Measurements from ENCODE around the gene C1orf232. TPM values are rescaled to one million over a fixed set of nuclear protein-coding genes. Genes with fewer than 3 reads are reported as not detected.

The C1orf232 gene
- total RNA-seq, 1 donor from 2014 or later: not detected

DNA sequence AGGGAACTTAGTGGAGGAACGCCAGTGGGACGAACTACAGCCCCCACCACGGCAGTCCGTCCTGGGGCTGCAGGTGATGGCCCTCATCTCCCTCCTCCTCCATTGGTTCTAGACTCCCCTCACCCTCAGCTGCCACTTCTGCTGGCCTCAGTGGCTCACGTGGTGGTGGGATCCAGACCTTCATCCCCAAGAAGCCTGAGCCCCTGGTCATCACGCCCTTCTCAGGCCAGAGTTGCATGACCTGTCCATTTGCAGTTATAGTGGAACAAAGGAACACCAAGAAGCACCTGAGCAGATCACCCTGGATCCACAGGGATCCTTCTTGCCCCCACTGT lies 22.8 kb downstream of the C1orf232 start:
- peaks cover 29% of the 10 kb centered on the region for H3K27me3 Mint-ChIP-seq (ENCODE audit: unreplicated experiment)
- DNase-seq (ENCODE audit: extremely low spot score, unreplicated experiment): no peak
- H3K4me3 Mint-ChIP-seq (ENCODE audit: unreplicated experiment): no peak overlapping the region

DNA sequence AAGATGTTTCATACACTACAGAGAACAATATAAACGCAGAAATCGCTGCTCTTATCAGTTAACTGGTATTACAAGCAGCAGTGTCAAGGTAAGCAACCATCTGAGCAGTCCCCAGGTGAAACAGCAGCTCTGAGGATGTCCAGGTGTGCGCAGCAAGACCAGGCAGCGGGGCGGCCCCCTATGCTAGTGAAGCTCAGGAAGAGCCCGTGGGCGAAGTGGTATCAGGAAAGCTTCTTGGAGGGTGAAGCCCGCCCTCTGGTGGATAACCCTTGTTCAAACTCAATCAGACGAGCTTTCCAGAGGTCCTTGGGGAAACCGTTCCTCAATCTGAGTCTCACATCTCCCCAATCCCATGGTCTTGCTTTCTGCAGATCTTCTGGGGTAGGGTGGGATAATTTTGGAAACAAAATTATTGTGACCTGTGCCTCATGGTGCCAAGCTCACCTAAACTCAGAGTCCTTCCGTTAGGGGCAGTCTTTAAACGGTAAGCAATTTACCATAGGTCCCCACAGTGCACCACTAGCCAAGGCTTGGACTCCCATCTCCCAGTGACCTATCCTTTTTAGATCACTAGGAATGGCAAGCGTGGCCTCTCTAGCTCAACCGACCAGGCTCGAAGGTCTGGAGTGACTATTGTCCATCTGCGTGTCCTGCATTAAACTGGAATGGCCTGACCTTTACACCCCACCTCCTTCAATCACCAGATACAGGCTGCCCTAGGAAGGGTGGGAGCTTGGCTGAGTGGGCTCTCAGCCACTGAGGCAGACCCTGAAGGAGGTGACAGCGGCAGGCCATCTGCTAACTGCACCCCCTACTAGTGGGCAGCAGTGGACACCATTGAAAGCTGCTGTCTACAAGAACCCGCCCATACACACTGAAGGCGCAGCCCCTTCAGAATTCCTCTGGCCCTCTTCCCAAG lies 23.5 kb downstream of the C1orf232 start:
- no peaks in the 10 kb centered on the region for H3K36me3 Mint-ChIP-seq (ENCODE audit: unreplicated experiment)
- peak; percentile 89 for DNase-seq (ENCODE audit: extremely low spot score, unreplicated experiment)
- TF ChIP-seq, protein P1, sequence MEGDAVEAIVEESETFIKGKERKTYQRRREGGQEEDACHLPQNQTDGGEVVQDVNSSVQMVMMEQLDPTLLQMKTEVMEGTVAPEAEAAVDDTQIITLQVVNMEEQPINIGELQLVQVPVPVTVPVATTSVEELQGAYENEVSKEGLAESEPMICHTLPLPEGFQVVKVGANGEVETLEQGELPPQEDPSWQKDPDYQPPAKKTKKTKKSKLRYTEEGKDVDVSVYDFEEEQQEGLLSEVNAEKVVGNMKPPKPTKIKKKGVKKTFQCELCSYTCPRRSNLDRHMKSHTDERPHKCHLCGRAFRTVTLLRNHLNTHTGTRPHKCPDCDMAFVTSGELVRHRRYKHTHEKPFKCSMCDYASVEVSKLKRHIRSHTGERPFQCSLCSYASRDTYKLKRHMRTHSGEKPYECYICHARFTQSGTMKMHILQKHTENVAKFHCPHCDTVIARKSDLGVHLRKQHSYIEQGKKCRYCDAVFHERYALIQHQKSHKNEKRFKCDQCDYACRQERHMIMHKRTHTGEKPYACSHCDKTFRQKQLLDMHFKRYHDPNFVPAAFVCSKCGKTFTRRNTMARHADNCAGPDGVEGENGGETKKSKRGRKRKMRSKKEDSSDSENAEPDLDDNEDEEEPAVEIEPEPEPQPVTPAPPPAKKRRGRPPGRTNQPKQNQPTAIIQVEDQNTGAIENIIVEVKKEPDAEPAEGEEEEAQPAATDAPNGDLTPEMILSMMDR (IDR thresholded peaks at IDR 0.05): peak; percentile 83
- H3K27ac Mint-ChIP-seq (ENCODE audit: unreplicated experiment): no peak overlapping the region
- no peaks in the 10 kb centered on the region for H3K9me3 Mint-ChIP-seq (ENCODE audit: unreplicated experiment)
- H3K27me3 Mint-ChIP-seq (ENCODE audit: unreplicated experiment): peaks cover 28% of the 10 kb centered on the region
- peaks cover 2% of the 10 kb centered on the region for H3K4me1 Mint-ChIP-seq (ENCODE audit: unreplicated experiment)
- no peak overlapping the region for H3K4me3 Mint-ChIP-seq (ENCODE audit: unreplicated experiment)

More for the DNA sequence above, 22.8 kb downstream of the C1orf232 start:
- Mint-ChIP-seq H3K9me3 (ENCODE audit: unreplicated experiment) (no peaks in the 10 kb centered on the region), H3K4me1 (ENCODE audit: unreplicated experiment) (peaks cover 2% of the 10 kb centered on the region), H3K36me3 (ENCODE audit: unreplicated experiment) (no peaks in the 10 kb centered on the region), H3K27ac (ENCODE audit: unreplicated experiment) (no peak overlapping the region)
- TF ChIP-seq, protein P1 (IDR thresholded peaks at IDR 0.05): no peak

DNA sequence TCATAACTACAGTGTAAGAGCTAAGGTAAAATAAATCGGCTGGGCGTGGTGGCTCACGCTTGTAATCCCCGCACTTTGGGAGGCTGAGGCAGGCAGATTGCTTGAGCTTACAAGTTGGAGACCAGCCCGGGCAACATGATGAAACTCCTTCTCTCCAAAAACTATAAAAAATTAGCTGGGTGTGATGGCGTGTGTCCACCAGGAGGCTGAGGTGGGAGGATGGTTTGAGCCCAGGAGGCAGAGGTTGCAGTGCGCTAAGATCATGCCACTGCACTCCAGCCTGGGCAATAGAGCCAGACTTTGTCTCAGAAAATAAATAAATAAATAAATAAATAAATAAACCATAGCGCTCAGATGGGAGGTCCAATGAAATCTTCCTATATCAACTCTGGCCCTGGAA lies 26.6 kb downstream of the C1orf232 start:
- peaks cover 2% of the 10 kb centered on the region for H3K4me1 Mint-ChIP-seq (ENCODE audit: unreplicated experiment)
- peak; percentile 64 for DNase-seq (ENCODE audit: extremely low spot score, unreplicated experiment)
- H3K27ac Mint-ChIP-seq (ENCODE audit: unreplicated experiment): no peak overlapping the region
- H3K27me3 Mint-ChIP-seq (ENCODE audit: unreplicated experiment): peaks cover 16% of the 10 kb centered on the region
- no peak overlapping the region for H3K4me3 Mint-ChIP-seq (ENCODE audit: unreplicated experiment)
- H3K36me3 Mint-ChIP-seq (ENCODE audit: unreplicated experiment): no peaks in the 10 kb centered on the region
- no peaks in the 10 kb centered on the region for H3K9me3 Mint-ChIP-seq (ENCODE audit: unreplicated experiment)
- TF ChIP-seq, protein P1 (IDR thresholded peaks at IDR 0.05): no peak

DNA sequence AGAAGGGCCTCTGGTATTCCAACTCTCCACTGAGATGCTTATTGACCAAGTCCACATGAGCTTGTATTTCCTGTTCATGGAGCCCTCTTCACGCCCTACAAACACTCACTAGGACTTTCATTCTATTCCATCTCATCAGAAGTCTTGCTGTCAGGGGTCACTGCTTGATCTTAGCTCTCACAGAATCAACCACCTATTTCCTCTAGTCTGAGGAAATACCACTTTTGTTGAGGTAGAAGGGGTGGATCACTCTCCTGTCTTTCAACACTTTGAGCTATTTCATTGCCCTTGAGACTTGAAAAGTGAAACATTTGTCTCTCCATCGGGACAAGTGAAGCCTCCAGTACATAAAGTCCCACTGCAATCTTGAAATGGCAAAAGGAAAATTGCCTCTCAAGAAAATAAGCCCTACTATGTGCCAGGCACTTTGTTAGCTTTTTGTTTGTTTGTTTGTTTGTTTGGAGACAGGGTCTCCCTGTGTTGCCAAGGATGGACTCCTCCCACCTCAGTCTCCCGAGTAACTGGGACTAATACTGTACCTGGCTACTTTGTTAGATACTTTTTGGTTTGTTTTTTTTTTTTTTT lies 29.7 kb downstream of the C1orf232 start:
- TF ChIP-seq, protein P1 (IDR thresholded peaks at IDR 0.05): no peak
- no peaks in the 10 kb centered on the region for H3K4me1 Mint-ChIP-seq (ENCODE audit: unreplicated experiment)
- no peak overlapping the region for H3K4me3 Mint-ChIP-seq (ENCODE audit: unreplicated experiment)
- no peak overlapping the region for H3K27ac Mint-ChIP-seq (ENCODE audit: unreplicated experiment)
- peaks cover 2% of the 10 kb centered on the region for H3K36me3 Mint-ChIP-seq (ENCODE audit: unreplicated experiment)
- peaks cover 9% of the 10 kb centered on the region for H3K27me3 Mint-ChIP-seq (ENCODE audit: unreplicated experiment)
- H3K9me3 Mint-ChIP-seq (ENCODE audit: unreplicated experiment): peaks cover 8% of the 10 kb centered on the region
- DNase-seq (ENCODE audit: extremely low spot score, unreplicated experiment): no peak

DNA sequence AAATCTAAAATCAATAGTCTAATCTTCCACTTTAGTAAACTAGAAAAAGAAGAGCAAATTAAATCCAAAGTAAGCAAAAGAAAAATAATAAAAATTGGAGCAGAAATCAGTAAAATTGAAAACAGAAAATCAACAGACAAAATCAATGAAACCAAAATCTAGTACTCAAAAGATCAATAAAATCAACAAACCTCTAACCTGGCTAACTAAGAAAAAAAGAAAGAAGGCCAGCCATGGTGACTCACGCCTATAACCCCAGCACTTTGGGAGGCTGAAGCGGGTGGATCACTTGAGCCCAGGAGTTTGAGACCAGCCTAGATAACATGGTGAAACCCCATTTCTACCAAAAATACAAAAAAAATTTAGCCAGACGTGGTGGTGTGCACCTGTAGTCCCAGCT lies 34.3 kb downstream of the C1orf232 start:
- DNase-seq (ENCODE audit: extremely low spot score, unreplicated experiment): peak; percentile 30
- TF ChIP-seq, protein P1 (IDR thresholded peaks at IDR 0.05): no peak
- Mint-ChIP-seq H3K9me3 (ENCODE audit: unreplicated experiment) (peaks cover 8% of the 10 kb centered on the region), H3K27ac (ENCODE audit: unreplicated experiment) (no peak overlapping the region), H3K4me3 (ENCODE audit: unreplicated experiment) (no peak overlapping the region), H3K36me3 (ENCODE audit: unreplicated experiment) (peaks cover 2% of the 10 kb centered on the region), H3K4me1 (ENCODE audit: unreplicated experiment) (no peaks in the 10 kb centered on the region), H3K27me3 (ENCODE audit: unreplicated experiment) (peaks cover 8% of the 10 kb centered on the region)
